Central memory CD4-positive, alpha-beta T cell (primary cell): Measurements from ENCODE around the gene B3GAT2.

Experiments
- DNase-seq: peaks from one replicate; pipeline ENCODE4 v3.0.0; 2022

Gene B3GAT2

DNA sequence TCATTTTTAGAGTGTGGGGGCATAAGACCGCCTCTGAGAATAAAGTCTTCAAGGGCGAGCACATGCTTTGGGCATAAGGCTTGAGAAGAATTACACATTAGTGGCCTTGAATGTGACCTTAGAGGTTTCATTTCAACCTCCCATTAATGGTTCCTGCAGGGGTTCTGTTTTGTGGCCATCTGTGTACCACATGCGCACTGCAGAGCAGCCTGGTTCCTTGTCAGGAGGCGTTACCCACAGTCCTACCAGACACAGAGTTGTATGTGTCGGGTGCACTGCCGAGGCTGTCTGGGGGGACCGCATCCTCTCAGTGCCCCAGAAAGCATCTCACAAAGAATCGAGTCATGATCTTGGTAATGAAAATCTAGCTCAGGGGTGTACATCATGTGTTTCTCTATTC, 115.7 kb downstream of the B3GAT2 start:
- DNase-seq = no peak

DNA sequence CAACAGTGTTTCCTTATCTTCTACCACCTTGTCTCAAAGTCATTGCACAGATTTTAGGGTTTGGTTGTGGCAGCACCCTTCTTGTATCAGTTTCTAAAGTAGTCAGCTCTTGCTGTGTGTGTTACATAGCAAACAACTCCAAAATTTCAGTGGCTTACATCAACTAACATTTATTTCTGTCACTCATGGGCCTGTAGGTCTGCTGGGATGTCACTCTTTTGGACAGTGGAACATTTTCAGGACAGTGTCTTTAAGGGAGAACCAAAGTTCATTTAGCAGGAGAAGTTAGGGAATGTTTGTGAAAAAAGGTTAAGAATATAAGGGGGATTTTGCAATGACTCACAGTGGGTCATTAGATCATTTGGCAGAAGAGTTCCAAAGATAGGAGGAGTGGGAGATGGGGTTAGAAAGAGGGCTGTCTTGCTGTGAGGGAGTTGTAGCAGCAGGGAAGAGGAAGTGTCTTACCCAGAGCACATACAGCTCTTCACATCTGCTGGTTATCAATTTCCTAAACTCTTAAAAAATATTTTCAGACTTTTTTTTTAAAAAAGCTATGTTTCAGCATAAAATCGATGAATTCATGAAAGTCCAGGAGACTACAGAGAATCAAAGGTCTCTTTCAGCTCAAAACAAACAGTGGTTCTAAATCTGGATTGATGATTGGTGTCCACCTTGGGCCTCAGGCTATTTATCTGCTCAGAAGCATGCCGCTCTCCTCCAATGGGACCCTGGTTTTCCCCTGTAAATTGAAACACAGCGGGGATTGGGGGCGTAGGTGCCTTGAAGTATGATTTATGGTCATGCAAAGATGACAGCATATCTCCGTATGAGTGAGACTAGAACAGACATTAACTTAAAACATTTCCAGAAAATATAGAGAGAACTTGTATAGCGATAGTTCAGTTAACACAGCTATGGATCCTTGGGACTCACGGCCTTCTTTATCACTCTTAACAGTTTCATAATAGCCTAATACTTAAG, 117.3 kb downstream of the B3GAT2 start:
- DNase-seq = no peak

DNA sequence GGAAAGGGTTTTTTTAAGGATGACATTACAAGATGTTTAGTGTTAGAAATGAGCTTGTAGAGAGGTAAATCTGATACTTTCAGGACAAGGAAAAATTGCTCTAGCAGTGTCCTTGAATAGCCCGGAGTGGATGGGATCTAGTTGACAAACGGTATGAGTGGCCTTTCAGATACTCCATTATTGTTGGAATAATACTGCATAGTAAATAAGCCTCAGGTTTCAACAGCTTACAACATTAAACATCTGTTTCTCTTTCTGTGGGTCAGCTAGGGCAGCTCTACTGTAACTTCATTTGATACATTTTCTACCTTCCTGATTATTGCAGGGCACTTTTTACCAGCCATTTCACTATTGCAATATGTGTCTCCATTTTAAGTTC, 118.0 kb downstream of the B3GAT2 start:
- no peak for DNase-seq

DNA sequence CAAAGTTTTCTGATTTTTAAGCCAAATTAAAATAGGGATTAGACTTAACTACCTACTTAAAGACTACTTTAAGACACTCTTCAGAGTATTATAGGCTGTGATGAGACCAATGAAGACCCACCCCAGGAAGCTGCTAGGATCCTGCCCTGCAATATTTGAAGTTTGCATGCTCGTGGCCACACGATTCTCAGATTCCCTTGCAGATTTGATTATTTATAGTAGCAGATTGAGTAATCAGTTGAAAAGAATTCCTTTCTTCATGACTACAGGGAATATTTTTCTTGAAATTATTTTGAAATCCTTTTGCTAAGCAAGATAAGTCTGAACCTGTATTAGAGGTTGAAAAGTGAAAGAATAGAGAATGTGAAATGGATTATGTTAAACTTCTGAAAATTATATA, 122.3 kb downstream of the B3GAT2 start:
- DNase-seq = no peak

DNA sequence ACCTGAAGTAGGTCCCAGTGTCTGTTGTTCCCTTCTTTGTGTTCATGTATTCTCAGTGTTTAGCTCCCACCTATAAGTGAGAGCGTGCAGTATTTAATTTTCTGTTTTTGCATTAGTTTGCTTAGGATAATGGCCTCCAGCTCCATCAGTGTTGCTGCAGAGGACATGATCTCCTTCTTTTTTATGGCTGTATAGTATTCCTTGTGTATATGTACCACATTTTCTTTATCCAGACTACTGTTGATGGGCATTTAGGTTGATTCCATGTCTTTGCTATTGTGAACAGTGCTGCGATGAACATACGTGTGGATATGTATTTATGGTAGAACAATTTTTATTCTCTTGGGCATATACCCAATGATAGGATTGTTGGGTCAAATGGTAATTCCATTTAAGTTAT, 125.4 kb downstream of the B3GAT2 start:
- DNase-seq = no peak

DNA sequence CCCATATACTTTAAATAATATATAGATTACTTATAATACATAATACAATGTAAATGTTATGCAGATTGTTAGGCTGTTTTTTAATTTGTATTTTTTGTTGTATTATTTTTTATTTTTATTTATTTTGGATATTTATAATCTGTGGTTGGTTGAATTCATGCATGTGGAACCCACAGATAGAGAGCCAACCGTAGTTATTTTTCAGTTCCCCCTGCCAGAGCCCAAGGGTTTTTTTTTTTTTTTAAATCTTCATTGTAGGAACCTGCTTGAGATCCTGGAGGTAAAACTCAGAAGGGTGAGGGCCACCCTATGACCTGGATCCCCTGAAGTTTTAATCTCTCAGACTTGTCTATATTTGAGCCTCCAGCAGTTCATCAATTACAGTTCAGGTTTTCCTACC, 133.2 kb downstream of the B3GAT2 start:
- no peak for DNase-seq

DNA sequence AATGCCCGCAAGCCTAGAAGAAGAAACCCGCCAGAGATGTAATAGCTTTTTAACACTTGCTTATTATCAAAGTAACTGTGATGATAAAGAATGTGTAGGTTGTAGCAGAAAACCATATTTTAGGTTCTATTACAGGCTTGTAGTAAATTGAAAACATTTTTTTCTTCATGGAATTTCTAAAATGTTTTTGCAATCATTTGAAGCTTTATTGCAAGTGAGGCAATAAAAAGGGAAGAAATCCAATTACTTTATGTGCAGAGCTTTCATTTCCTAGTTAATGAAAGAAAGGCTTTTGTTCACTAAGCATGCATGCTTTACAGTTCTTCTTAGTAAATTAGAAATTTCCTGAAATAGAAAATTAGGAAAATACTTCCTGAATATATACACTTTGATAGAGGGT, 135.1 kb downstream of the B3GAT2 start:
- DNase-seq = no peak

DNA sequence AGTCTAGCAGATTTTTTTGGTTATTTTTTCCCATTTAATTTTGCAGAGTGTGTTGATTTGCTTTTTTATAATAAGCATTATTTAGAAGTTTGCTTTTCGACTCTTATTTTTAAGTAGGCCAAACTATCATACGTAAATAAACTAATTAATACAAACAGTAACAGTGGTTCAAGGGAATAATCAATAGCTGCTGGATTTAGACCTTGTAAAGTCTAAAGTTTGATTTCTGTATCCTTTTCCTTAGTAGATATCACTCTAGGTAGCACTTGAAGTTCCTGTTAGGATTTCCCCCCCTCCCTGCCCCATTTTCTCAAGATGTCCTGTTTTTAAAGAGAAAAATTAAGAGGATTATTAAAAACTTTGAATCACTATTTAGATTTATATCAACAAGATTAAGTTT, 136.1 kb downstream of the B3GAT2 start:
- no peak for DNase-seq

DNA sequence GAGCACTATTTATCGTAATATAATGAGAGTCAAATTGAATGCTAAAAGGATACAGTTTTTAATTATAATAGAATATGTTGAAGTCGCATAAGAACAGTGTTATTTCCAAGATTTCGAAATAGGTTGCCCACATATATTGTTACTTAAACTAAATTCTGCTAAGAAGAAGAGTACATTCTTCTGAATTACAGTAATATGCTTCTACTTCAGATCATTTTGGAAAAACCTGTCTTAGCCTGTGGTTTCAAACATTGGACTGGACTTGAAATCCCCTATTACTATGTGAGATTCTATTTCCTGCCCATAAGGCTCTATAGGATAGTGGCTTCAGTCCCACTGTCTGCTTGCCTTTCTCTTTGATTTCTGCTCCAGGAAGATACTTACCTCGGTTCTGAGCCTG, 137.2 kb downstream of the B3GAT2 start:
- no peak for DNase-seq

DNA sequence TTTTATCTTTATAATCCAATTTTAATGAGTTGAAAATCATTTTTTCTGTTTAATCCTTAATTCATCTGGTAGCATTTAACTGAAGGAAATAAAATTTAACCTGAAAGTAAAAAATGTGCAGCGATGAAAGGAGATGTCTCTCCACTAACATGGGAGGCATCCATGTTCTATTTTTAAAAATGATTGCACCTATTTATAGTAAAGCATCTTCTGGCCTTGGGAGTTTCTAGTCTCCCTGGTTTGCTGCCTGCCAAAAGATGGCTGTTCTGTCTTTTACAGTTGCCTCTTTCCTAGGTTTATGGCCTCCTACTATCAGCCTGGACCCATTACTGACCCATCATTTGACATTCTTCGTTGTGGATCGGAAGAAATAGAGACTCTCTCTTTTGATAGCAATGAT, 143.0 kb downstream of the B3GAT2 start:
- DNase-seq = no peak

DNA sequence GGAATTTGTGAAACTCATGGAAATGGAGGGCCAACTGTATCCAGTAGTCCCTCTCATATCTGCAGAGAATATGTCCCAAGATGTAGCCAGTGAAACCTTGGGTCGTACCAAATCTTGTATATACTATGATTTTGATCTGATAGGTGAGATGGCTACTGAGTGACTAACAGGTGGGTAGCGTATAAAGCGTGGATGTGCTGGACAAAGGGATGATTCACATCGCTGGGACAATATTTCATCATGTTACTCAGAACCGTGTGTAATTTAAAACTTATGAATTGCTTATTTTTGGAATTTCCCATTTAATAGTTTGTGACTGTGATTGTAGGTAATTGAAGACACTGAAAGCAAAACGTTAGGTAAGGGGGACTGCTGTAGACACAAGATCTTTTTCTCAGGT, 145.1 kb downstream of the B3GAT2 start:
- DNase-seq = no peak
